ENCODE measurements around the gene FLOT2.
"Not testable (repeated sequence)": the region's sequence is repeated elsewhere in the genome, so short reads cannot be mapped to it uniquely, and the experiment has no call there.

FLOT2 gene

DNA sequence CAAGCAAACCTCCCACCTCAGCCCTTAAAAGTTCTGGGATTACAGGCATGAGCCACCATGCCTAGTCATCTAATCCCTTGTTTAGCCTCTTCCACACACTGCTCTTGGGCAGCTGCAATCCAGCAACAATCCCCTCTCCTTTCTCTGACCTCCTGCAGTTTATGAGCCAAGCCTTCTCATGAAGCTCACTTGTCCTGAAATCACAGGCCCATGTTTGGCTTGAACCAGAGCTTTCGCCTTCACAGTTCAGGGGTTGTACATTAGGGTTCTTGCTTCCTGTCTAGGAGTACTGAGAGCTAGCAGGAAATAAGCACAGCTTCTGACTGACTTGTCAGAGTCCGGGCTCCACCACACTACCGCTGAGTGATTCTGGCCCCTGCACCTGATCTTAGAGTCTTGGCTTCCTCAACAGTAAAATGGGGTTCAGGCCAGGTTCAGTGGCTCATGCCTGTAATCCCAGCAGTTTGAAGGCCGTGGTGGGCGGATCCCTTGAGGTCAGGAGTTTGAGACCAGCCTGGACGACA lies 26.4 kb downstream of the FLOT2 start:
- no peak for DNase-seq

DNA sequence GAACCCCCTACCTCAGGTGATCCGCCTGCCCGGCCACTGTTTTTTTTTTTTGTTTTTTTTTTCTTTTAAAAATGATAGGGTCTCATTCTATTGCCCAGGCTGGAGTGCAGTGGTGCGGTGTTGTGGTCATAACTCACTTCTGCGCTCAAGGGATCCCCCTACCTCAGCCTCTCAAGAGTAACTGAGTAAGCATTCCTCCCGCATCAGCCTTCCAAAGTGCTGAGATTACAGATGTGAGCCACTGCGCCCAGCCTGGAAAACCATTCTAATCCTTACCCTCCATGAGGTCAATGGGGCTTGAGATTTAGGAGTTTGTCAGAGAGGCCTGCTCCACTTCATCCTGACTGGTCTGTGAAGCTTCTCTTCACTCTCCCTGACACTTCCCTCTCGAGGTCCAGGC lies 30.3 kb downstream of the FLOT2 start:
- no peak for DNase-seq

DNA sequence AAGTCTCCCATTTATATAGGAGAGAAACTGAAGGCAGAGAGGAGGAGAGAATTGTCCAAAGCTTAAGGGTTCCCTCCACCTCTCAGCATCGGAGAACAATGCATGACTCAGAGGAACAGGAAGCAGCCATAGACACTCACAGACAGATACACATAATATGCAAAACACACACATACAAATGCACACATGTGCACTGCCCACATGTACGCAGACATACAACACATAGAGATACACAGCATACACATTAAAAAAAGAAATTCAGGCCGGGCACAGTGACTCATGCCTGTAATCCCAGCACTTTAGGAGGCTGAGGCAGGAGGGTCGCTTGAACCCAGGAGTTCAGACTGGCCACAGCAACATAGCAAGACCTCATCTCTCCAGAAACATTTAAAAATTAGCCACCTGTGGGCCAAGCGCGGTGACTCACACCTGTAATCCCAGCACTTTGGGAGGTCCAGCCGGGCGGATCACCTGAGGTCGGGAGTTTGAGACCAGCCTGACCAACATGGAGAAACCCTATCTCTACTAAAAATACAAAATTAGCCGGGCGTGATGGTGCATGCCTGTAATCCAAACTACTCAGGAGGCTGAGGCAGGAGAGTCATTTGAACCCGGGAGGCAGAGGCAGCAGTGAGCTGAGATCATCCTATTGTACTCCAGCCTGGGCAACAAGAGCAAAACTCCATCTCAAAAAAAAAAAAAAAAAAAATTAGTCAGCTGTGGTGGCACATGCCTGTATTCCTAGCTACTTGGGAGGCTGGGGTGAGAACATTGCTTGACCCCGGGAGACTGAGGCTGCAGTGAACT lies 31.4 kb downstream of the FLOT2 start:
- no peak for DNase-seq

DNA sequence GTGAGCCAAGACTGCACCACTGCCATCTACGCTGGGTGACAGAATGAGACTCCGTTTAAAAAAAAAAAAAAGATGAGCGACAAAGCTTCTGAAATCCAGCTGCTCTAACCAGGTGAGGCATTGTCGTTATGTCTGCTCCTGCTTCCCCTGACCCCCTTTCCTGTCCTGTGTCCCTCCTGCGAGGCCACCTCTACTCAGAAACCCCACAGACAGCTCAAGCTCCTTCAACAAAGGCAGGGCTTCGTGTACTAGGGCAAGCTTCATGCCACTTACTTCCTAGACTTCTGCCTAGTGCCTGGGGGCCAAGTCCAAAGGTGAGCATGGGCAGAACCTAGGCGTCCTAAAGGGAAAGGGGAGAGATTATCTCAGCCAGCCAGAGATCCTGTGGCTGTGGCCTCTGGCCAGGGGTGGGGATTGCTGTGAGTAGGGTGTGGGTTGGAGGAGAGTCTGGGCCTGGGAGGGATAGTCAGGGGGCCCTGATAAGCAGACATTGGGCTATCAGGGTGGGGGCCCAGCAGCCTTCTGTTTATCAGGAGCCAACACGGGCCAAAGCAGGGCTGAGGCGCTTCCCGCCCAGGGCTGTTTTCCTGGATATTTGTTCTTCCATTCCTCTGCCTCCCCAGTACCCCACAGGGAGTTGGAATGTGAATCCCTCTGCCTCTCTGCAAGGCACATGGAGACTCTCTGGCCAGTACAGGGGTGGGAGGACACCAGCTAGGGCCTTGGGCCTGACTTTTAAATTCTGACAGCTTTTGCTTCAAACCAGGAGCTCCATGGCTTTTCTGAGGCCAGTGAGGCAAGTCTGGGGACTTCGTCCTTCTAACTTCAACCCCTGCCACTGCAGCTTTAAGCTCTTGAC lies 32.3 kb downstream of the FLOT2 start:
- DNase-seq = no peak

DNA sequence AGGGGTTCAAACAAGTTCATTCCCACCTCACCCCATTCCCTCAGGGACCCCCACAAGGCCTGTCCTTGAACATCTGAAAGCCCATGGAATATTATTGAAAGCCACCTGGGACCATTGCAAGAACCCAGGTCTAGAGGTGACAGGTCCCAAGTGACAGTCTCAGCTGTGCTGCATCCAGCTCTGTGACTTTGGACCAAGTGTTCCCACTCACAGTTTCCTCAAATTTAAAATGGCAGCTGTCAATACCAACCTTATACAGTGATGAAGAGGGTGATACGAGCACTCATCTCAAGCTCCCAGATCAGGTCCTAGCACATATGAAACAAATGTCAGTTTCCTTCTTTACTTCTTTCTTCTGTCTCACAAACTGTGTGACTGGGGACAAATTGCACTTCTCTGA lies 33.6 kb downstream of the FLOT2 start:
- no peak for DNase-seq

DNA sequence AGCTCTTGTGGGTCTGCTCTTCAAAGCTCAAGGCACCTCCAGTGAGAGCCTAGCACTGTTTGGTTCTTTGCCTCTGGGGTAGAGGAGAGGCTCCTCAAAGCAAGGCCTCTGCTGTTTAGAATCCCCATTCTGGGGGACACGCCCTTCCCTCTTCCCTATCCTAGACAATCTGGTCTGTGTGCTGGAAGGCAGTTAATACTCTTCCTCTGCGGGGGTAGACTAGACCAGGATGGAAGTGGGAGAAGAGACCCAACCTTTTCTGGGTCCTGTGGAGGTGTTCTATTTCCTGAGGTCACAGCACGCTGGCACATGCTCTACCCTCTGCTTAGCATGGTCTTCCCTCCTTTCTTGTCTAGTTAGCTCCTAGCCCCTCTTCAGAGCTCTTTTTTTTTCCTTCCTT lies 35.0 kb downstream of the FLOT2 start:
- DNase-seq = no peak

DNA sequence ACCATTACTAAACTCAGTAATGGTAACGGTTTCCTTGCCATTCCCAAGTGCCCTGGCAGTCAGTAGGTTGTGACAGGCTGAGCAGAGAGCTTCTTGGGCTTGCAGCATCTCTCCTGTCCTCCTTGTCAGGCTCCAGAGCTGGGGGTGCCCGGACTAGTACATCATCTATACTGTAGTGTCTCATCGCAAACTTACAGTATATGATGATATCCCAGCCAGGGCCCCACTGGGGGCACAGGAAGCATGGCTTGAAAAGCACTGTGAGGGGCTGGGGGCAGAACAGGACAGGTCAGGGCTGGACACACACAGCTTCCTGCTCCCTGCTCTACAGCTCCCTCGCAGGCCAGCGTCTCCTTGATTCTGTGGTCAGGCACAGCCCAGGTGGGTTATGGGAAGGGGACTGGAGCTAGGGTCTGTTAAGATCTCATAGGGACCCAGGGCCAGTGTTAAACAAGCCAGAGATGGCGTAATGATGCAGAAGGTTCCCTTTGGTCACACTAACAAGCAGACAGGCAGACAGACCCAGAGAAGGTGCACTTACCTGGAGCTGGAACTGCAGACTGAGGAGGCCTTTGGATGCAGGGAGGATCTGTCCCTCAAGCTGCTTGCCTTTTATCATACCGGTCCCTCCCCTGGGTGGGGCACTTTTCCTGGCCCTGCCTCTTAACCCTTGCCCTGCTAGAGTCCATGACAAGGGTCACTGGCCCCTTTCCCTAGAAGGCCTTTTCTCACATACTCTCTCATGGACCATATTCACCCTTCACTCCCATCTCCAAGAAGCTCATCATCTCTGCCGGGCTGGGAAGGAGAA lies 35.9 kb downstream of the FLOT2 start:
- DNase-seq = no peak

DNA sequence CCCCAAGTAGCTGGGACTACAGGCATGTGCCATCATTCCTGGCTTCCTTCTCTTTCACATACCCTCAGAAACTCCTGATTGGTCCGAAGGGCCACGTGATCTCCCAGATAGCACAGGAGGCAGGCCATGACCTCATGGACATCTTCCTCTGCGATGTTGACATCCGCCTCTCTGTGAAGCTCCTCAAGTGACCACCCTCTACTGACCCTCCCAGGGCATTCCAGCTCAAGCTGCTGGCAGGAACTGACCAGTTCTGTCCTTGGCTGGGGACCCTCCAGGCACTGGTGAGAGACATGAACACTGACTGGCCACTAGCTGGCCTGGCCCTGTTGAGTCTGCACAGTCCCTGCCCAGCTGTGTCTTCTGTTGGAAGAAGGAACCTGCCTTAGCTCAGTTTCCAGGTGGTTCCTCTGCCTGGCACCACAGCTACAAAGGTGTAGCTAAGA lies 37.1 kb downstream of the FLOT2 start:
- no peak for DNase-seq

DNA sequence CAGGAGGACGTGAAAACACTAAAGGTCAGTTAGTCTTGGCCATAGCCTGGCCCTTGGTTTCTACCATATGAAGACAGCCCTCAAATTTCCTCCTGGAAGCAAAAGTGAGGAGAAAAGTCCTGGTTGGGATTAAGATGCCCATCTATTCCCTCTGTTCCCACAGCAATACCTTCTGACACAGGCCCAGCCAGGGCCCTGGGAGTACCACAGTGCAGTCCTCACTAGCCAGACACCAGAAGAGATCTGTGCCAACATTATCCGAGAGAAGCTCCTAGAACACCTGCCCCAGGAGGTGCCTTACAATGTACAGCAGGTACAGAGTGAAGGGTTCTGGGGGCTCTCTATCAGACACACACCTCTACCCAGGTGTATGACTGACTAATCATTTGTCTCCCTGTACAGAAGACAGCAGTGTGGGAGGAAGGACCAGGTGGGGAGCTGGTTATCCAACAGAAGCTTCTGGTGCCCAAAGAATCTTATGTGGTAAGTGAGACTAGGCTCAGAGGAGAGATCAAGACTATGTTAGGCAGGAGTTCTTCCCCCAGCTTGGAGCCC lies 38.7 kb downstream of the FLOT2 start:
- DNase-seq = no peak

DNA sequence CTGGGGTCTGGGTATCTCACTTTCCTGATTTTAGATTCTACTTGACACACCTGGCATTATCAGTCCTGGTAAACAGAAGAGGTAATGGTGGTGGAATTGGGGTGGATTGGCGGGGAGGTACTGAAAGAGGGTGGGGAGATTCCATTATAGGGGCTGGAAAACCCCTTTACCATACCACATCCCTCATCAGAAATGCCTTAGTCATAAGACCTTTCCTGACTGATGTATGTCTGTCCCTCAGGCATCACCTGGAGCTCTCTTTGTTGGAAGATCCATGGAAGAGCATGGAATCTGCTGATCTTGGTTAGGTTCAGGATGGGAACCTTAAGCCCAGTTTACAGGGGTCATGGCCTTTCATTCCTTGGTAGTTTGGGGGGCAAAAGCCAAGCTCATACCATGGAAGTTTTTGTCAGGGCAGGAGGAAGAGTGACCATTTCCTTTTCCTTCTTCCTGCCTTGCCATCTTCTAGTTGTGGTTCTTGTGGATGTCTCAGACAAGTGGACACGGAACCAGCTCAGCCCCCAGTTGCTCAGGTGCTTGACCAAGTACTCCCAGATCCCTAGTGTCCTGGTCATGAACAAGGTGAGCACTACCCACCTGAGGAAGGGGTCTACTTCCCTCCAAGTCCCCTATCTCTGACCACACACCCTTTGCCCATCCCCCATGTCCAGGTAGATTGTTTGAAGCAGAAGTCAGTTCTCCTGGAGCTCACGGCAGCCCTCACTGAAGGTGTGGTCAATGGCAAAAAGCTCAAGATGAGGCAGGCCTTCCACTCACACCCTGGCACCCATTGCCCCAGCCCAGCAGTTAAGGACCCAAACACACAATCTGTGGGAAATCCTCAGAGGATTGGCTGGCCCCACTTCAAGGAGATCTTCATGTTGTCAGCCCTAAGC lies 39.4 kb downstream of the FLOT2 start:
- DNase-seq = no peak

DNA sequence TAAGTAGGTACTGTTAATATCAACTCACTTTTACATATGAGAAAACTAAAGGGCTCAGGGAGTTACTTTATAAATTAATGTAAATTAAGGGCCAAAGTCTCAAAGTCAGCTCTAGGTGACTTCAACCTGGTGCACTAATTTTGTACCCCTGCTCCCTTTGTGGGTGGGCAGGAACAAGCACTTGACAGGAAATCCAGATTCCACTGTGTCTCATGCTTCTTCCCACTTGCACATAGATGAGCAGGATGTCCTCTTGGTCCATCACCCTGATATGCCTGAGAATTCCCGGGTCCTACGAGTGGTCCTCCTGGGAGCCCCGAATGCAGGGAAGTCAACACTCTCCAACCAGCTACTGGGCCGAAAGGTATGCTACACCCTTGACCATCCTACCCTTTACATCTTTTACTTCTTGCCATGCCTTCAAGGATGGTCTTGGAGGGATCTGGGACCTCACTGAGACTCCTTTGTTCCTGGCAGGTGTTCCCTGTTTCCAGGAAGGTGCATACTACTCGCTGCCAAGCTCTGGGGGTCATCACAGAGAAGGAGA lies 41.4 kb downstream of the FLOT2 start:
- DNase-seq = no peak

DNA sequence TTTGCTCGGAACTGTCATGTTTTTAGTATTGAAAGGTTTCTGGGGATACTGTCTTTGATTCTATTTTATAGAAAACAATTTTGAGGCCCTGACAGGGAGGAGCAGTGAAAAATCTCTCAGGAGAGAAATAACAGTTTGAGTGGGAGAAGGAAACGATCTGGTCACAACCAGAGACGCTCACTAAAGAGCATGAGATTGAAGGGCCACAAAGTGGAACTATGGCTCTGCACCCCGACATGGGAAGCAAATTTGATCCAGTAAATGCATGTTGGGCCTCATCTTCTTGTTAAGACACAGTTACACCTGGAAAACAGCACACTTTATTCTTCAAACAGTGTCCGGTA lies 42.2 kb downstream of the FLOT2 start:
- DNase-seq = no peak

DNA sequence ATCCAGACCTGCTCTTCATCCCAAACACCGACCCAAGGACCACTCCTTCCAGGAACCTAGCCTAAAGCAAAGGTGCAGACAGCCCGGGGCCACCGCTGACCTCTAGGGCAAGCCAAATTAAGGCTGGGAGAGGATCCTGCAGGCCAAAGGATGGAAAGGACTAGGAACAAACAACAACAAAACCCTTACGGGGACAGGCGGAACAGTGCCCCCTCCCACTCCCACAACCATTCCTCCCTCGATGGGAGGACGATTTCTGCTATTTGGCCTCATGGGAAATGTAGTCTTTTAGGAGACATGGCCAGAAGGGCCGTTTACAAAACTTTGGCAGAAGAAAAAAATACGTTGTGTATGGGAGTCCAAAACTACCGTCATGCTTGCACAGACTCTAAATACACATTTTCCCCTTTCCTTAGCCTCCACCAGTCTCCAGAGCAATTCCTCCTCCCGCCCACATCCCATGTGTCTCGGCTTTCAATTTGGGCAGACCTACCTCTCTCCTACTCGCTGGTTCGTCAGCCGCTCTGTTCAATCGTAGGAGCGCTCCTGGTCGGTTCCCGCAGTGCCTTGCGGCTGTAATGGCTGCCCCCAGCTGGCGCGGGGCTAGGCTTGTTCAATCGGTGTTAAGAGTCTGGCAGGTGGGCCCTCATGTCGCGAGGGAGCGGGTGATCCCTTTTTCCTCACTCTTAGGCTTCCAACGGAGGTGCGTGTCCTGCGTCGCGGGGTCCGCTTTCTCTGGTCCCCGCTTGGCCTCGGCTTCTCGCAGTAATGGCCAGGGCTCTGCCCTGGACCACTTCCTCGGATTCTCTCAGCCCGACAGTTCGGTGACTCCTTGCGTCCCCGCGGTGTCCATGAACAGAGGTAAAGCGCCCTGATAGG lies 42.8 kb downstream of the FLOT2 start, which contains the start of gene ERAL1:
TSS of gene ERAL1 (plus strand) at position 560 of the 879 bp plus-strand sequence. CDS start at position 579, 19 bp downstream.
- DNase-seq = peak; percentile 63 to 87

DNA sequence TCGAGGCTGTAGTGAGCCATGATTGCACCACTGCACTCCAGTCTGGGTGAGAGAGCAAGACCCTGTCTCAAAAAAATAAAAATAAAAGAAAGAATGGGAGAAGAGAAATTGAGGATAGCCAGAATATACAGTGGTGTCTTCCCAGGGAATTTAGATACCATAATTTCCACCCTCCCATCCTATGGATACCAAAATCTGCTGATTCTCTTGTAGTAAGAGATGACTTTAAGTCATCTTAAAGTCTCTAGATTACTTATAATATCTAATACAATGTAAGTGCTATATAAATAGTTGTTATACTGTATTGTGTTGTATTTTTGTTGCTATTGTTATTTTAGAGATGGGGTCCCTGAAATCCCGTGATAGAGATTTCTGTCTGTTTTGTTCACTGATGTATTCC lies 44.2 kb downstream of the FLOT2 start:
- DNase-seq = no peak

DNA sequence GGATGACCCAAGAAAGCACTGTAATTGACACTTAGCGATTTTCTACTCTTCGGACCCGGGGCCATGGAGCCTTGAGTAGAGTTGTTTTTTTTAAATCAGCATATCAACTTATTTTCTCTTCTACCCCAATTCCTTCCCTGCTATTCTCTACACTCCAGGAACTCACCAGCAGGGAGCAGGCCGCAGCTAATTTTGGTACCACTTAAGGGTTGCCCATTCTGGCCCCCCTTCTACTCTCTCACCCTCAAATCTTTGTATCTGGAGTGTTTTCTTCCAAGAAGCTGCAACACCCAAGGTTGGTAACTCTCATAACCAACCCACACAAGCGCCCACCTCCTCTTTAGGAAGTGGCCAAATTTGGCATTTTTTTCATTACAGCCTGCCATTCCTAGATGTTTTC lies 48.3 kb downstream of the FLOT2 start:
- no peak for DNase-seq

DNA sequence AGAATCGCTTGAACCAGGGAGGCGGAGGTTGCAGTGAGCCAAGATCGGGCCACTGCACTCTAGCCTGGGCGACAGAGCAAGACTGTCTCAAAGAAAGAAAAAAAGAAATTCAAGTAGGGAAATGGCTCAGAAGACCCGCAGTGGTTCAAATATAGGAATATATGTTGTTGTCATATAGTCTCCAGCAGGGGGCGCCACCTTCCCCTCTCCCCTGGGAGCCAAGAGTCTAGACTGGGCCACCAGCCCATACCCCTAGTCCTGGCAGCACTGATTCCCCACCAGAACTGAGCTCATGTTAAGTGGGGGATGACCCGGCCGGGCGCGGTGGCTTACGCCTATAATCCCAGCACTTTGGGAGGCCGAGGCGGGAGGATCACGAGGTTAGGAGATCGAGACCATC lies 48.9 kb downstream of the FLOT2 start:
- DNase-seq = not testable (repeated sequence)

DNA sequence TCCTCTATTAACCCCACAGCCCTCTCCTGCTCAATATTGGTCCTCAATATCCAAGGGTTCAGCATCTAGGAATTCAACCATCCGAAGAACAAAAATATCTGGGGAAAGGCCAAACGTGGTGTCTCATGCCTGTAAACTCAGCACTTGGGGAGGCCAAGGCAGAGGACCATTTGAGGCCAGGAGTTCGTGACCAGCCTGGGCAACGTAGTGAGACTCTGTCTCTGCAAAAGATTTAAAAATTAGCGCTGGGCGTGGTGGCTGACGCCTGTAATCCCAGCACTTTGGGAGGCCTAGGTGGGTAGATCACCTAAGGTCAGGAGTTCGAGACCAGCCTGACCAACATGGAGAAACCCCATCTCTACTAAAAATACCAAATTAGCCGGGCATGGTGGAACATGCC lies 50.8 kb downstream of the FLOT2 start:
- DNase-seq = not testable (repeated sequence)

DNA sequence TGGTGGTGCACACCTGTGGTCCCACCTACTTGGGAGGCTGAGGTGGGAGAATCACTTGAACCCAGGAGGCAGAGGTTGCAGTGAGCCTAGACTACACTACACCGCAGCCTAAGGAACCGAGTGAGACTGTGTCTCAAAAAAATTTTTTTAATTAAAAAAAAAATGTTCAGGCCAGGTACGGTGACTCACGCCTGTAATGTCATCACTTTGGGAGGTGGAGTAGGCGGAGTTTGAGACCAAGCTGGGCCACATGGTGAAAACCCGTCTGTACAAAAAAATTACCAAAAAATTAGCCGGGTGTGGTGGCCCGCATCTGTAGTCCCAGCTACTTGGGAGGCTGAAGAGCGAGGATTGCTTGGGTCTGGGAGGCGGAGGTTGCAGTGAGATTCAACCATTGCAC lies 51.3 kb downstream of the FLOT2 start:
- DNase-seq = no peak

DNA sequence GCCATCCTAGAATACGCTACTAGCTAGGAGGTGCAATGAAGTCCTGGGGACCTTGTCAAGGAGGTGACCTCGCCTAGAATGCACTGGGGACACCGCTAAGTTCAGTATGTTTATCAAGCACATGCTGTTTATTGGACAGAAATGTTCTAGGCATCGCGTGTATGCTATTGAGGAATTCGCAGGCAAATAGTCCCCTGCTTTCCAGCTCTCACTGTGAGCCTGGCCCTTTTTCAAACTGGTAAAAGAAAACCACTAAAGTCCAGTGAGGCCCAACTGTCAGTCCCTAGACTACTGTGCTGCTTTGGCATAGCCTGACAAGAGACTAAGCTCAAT lies 53.8 kb downstream of the FLOT2 start:
- DNase-seq = no peak

DNA sequence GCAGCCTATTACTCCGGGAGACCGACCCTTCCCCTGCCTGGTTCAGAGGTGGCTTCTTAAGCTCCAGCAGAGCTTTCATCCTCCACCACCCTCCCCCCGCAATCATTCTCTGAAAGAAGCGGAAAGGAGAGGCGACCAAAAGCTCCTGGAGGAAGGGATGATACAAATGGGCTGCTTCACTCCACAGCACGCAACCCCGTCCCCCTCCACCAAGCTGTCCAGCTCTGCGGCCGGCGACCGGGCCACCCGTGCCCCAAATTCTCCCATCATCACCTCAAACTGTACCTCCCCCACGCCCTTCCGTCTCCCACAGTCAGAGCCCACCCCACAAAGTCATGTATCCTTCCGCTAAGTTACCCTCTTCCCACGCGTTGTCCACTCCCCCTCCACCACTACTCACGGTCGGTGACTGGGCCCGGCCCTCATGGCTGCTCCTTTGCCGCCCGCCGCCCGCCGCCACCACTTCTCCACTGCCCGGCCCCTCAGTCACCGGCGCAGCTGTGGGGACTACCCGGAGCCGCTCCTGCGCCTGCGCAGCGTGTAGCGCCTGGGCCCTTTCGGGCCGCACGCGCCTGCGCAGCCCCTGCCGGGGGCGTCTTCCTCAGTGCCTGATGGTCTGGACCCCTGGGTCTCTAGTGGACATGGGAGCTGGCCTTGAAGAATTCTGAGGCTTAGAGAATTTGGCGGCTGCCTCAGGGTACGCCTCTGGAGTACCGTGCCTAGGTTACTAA lies 55.1 kb downstream of the FLOT2 start, which contains the start of gene FAM222B:
TSS of gene FAM222B (minus strand) at position 509 of the 731 bp plus-strand sequence. CDS start 76,123 bp downstream, outside the sequence.
- DNase-seq = peak; percentile 74 to 85

Data from NCI-H2081 (cell line).